Epithelial cell of esophagus (primary cell): Measurements from ENCODE around the gene TRPM3.

Source experiments
- DNase-seq: peaks from one replicate; pipeline ENCODE4 v3.0.0; 2010; ENCODE audit warnings: low read depth
- H3K4me3 ChIP-seq: 2 replicates; pipeline ENCODE4 v1.5.1; 2011; ENCODE audit warnings: mild to moderate bottlenecking, low read length, control low read depth
- CTCF ChIP-seq: IDR thresholded peaks from 2 replicates; pipeline ENCODE4 v1.5.1; 2011; ENCODE audit warnings: low read depth, mild to moderate bottlenecking, low read length, control low read depth, inconsistent platforms; ENCODE audit not compliant: insufficient read depth; ENCODE audit errors: missing control alignments

Gene TRPM3

GRCh38 chr9:70504834-70505233 lies 616.6 kb downstream of the TRPM3 start:
- no peak for TF ChIP-seq CTCF
- DNase-seq, result no peak
- no peak overlapping the region for H3K4me3 ChIP-seq

GRCh38 chr9:70502690-70503089 lies 618.7 kb downstream of the TRPM3 start:
- H3K4me3 ChIP-seq, result no peak overlapping the region
- no peak for TF ChIP-seq CTCF
- DNase-seq, result no peak

DNA sequence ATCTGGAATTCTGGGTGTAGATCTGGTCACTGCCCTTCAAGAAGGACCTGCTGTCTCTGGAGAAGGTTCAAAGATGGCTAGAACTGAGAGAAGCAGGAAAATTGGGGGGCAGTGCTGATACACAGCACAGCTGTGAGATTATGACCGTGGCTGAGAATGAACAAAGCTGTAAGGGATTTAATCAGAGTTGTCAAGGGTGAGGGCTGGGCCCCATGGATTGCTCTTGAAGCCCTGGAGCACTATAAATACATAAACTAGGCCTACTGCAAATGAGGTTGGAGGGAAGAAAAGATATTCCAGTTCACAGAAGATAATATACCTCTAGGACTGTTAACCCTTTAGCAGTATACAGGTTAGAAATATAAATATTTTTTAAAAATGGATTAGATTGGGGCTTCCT lies 620.6 kb downstream of the TRPM3 start:
- no peak overlapping the region for H3K4me3 ChIP-seq
- no peak for TF ChIP-seq CTCF
- DNase-seq, result no peak

DNA sequence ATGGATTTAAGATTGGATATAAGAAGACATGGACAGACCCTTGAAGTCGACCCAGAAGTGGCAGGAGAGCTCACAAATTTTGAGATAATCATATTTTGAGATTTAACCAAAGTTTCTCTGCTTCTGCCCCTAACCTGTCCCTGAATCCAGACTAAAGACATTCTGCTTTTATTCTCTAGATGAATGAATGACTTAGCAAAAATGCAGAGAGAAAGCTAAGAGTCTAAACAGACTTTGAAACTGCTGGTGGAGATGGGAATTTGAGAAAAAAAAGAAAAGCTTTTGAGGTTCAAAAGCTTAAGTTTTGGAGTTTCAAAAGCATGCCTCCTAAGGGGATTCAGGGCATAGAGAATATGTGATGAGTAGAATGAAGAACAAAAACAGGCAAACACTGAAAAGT lies 621.8 kb downstream of the TRPM3 start:
- no peak for DNase-seq
- no peak overlapping the region for H3K4me3 ChIP-seq
- TF ChIP-seq CTCF, result no peak

- no peak for TF ChIP-seq CTCF
- DNase-seq, result no peak
- H3K4me3 ChIP-seq, result no peak overlapping the region
Measured at GRCh38 chr9:70498866-70499265, 622.6 kb downstream of the TRPM3 start.

- TF ChIP-seq CTCF, result no peak
- no peak overlapping the region for H3K4me3 ChIP-seq
- no peak for DNase-seq
Measured at GRCh38 chr9:70496244-70496643, 625.2 kb downstream of the TRPM3 start.

DNA sequence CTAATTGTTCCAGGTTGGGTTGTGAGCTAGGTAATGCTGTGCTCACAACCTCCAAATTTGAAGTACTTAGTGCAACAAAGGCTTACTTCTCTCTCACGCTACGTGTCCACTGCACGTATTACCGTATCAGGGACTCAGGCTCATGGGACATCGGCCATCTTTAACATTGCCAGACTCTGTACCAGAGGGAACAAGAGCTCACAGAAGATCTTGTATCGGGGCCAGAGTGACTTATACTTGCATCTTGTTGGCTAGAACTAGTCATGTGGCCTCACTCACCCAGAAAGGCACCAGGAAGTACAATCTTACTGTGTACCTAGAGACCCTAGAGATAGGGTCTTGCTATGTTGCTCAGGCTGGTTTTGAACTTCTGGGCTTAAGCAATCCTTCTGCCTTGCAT lies 625.9 kb downstream of the TRPM3 start:
- TF ChIP-seq CTCF, result no peak
- DNase-seq, result no peak
- H3K4me3 ChIP-seq, result no peak overlapping the region
